GM23338 (cell line): ENCODE data around the gene TBC1D14.

Experiments used
- EZH2phosphoT487 ChIP-seq: fragments of 200-600 bp; sonication (generic); IDR thresholded peaks from one replicate; pipeline ENCODE4 v1.8.1; 2018; ENCODE audit warnings: antibody characterized with exemption; ENCODE audit not compliant: unreplicated experiment
- POLR2AphosphoS5 ChIP-seq: IDR thresholded peaks from 2 replicates; pipeline ENCODE4 v1.6.1; 2016; ENCODE audit warnings: antibody characterized with exemption, low read depth
- TF ChIP-seq, protein P1 (sequence below), 2 experiments: fragments of 200-600 bp in 1 of 2; sonication (generic) in 1 of 2; conservative IDR thresholded peaks; 2 replicates each; pipeline versions ENCODE4 v1.5.1 to v1.6.1; 2016 to 2017; ENCODE audit warnings: antibody characterized with exemption in 2 of 2, low read depth in 2 of 2, mild to moderate bottlenecking in 2 of 2, moderate library complexity in 1 of 2

GRCh38 chr4:7059662-7060061, 150.0 kb downstream of the TBC1D14 start:
- TF ChIP-seq, protein P1, sequence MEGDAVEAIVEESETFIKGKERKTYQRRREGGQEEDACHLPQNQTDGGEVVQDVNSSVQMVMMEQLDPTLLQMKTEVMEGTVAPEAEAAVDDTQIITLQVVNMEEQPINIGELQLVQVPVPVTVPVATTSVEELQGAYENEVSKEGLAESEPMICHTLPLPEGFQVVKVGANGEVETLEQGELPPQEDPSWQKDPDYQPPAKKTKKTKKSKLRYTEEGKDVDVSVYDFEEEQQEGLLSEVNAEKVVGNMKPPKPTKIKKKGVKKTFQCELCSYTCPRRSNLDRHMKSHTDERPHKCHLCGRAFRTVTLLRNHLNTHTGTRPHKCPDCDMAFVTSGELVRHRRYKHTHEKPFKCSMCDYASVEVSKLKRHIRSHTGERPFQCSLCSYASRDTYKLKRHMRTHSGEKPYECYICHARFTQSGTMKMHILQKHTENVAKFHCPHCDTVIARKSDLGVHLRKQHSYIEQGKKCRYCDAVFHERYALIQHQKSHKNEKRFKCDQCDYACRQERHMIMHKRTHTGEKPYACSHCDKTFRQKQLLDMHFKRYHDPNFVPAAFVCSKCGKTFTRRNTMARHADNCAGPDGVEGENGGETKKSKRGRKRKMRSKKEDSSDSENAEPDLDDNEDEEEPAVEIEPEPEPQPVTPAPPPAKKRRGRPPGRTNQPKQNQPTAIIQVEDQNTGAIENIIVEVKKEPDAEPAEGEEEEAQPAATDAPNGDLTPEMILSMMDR (conservative IDR thresholded peaks at IDR 0.05; ENCODE audit: low read depth in 2 of 2): no peak
- TF ChIP-seq EZH2phosphoT487 (no peak), POLR2AphosphoS5 (no peak)
